ENCODE measurements around the gene DLGAP3.
"Not testable (repeated sequence)": the region's sequence is repeated elsewhere in the genome, so short reads cannot be mapped to it uniquely, and the experiment has no call there.

DLGAP3 gene

GRCh38 chr1:34839526-34840305 lies 89.7 kb downstream of the DLGAP3 start:
- no peak for DNase-seq (ENCODE audit: low read depth in 2 of 2)

- no peak for DNase-seq (ENCODE audit: low read depth in 2 of 2)
Observed at GRCh38 chr1:34833711-34834110, 95.7 kb downstream of the DLGAP3 start.

- no peak for DNase-seq (ENCODE audit: low read depth in 2 of 2)
Observed at GRCh38 chr1:34831721-34832246, 97.7 kb downstream of the DLGAP3 start.

GRCh38 chr1:34829250-34829649 lies 100.2 kb downstream of the DLGAP3 start:
- DNase-seq (ENCODE audit: low read depth in 2 of 2): no peak

- no peak for DNase-seq (ENCODE audit: low read depth in 2 of 2)
Observed at GRCh38 chr1:34828611-34829010, 100.8 kb downstream of the DLGAP3 start.

GRCh38 chr1:34827341-34827941 lies 102.0 kb downstream of the DLGAP3 start:
- no peak for DNase-seq (ENCODE audit: low read depth in 2 of 2)

GRCh38 chr1:34825455-34826091 lies 103.9 kb downstream of the DLGAP3 start:
- DNase-seq (ENCODE audit: low read depth in 2 of 2): no peak

GRCh38 chr1:34824817-34825454 lies 104.5 kb downstream of the DLGAP3 start:
- no peak for DNase-seq (ENCODE audit: low read depth in 2 of 2)

GRCh38 chr1:34822202-34822601 lies 107.2 kb downstream of the DLGAP3 start:
- no peak for DNase-seq (ENCODE audit: low read depth in 2 of 2)

- DNase-seq (ENCODE audit: low read depth in 2 of 2): not testable (repeated sequence)
Observed at GRCh38 chr1:34818862-34819261, 110.6 kb downstream of the DLGAP3 start.

- DNase-seq (ENCODE audit: low read depth in 2 of 2): no peak
Observed at GRCh38 chr1:34816778-34817177, 112.7 kb downstream of the DLGAP3 start.

- DNase-seq (ENCODE audit: low read depth in 2 of 2): no peak
Observed at GRCh38 chr1:34816332-34816731, 113.1 kb downstream of the DLGAP3 start.

All from stimulated activated CD8-positive, alpha-beta memory T cell treated with anti-CD3 and anti-CD28 coated beads, Interleukin-15, amount 100 ng/mL, for 48 hours (primary cell).